A673 (cell line): Measurements from ENCODE around the gene CNTN1. TPM values are rescaled to one million over a fixed set of nuclear protein-coding genes. Genes with fewer than 3 reads are reported as not detected.
A peak's percentile ranks its signal among the peaks of the same experiment; 100 is the strongest.

Source experiments
- BruUV-seq: library from RNA; stranded (reverse); fragments of 400-500 nt; replicated peaks from 2 replicates; lab custom pipeline; 2021; lab: Mats Ljungman, UMichigan
- CTCF ChIA-PET: fragments of 300-600 bp; sonication (Branson Sonifier 250); formaldehyde crosslinking; loops from one replicate; lab custom pipeline; 2022; ENCODE audit warnings: antibody characterized with exemption; lab: Charles Lee
- POLR2A ChIA-PET: fragments of 300-600 bp; sonication (Branson Sonifier 250); formaldehyde crosslinking; loops from one replicate; lab custom pipeline; 2022; ENCODE audit warnings: antibody characterized with exemption; ENCODE audit not compliant: low non-redundant PET; lab: Charles Lee
- DNase-seq: peaks from one replicate; pipeline ENCODE4 v3.0.0-alpha.2; 2015; ENCODE audit warnings: low spot score
- H3K27ac ChIP-seq: fragments of 200-600 bp; sonication (generic); 2 replicates; pipeline ENCODE4 v1.5.1; 2016; ENCODE audit warnings: mixed run types, low read depth, mild to moderate bottlenecking, mixed read lengths, antibody characterized with exemption, low read length; ENCODE audit not compliant: poor library complexity, severe bottlenecking
- H3K27me3 ChIP-seq: fragments of 200-600 bp; sonication (generic); replicated peaks from 2 replicates; pipeline ENCODE4 v1.6.1; 2017; ENCODE audit warnings: mixed run types, low read depth, mild to moderate bottlenecking, mixed read lengths, antibody characterized with exemption, low read length; ENCODE audit not compliant: insufficient read depth, poor library complexity
- H3K36me3 ChIP-seq: fragments of 200-600 bp; sonication (generic); 2 replicates; pipeline ENCODE4 v1.6.1; 2016; ENCODE audit warnings: mixed run types, mild to moderate bottlenecking, mixed read lengths, antibody characterized with exemption, low read length; ENCODE audit not compliant: insufficient read depth, poor library complexity, severe bottlenecking
- H3K4me1 ChIP-seq: fragments of 200-600 bp; sonication (generic); 2 replicates; pipeline ENCODE4 v1.6.1; 2017; ENCODE audit warnings: mixed run types, mild to moderate bottlenecking, mixed read lengths, antibody characterized with exemption, low read length; ENCODE audit not compliant: insufficient read depth, poor library complexity, severe bottlenecking
- H3K4me3 ChIP-seq: fragments of 200-600 bp; sonication (generic); 2 replicates; pipeline ENCODE4 v1.5.1; 2016; ENCODE audit warnings: low read depth, mixed run types, mild to moderate bottlenecking, mixed read lengths, low read length; ENCODE audit not compliant: poor library complexity, severe bottlenecking
- H3K9me3 ChIP-seq: fragments of 200-600 bp; sonication (generic); 2 replicates; pipeline ENCODE4 v1.6.1; 2016; ENCODE audit warnings: mixed run types, low read depth, mild to moderate bottlenecking, mixed read lengths, antibody characterized with exemption, low read length; ENCODE audit not compliant: poor library complexity, severe bottlenecking
- EZH2 ChIP-seq: fragments of 200-600 bp; sonication (generic); IDR thresholded peaks from 2 replicates; pipeline ENCODE4 v1.6.1; 2017; ENCODE audit warnings: borderline replicate concordance, low read depth, mild to moderate bottlenecking, mixed read lengths, antibody characterized with exemption, low read length; ENCODE audit not compliant: poor library complexity, severe bottlenecking
- intact Hi-C: fragments of 100-400 bp; cut with micrococcal nuclease; formaldehyde crosslinking; loops from one replicate; pipeline ENCODE4 v1.10.0; 2022; ENCODE audit not compliant: unreplicated experiment
- total RNA-seq: library from RNA; stranded (reverse); gene quantifications from 2 replicates; pipeline ENCODE4 v1.2.3, GENCODE V29; 2021
- TF ChIP-seq, protein P1 (sequence below): fragments of 300-800, 200-600 bp; sonication (generic); conservative IDR thresholded peaks from 2 replicates; pipeline ENCODE4 v1.5.1; 2017; ENCODE audit warnings: low read depth, mild to moderate bottlenecking, antibody characterized with exemption, low read length, moderate library complexity, mixed read lengths

The CNTN1 gene
- total RNA-seq, 1 experiment from 2014 or later = 0.90 TPM

DNA sequence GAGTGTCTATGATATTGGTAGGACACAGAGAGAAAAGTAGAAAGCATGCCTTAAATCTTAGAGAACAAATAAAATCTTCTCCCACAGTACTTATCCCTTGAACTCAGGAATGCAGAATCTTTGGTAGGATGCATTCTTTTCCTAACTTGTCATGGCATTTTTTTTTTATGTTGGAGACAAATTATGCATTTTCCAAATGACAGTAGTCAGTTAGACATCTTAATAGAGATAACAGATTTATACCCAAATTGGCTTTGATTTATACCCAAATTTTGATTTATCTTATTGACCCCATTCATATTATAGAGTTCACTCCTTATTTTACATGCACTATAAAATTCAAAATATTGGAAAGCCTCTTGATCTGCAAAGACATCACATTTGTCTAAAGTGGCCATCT is 132.9 kb downstream of the CNTN1 start:
- H3K9me3 ChIP-seq = no peaks in the 10 kb centered on the region
- no peaks in the 10 kb centered on the region for H3K27me3 ChIP-seq
- POLR2A ChIA-PET = no interaction called here
- no peak overlapping the region for H3K27ac ChIP-seq
- intact Hi-C loops = no loop called here
- CTCF ChIA-PET = no interaction called here
- H3K36me3 ChIP-seq = no peaks in the 10 kb centered on the region
- peaks cover 13% of the 10 kb centered on the region for H3K4me1 ChIP-seq
- BruUV-seq = no TSS peak
- no peak for DNase-seq
- TF ChIP-seq, protein P1, sequence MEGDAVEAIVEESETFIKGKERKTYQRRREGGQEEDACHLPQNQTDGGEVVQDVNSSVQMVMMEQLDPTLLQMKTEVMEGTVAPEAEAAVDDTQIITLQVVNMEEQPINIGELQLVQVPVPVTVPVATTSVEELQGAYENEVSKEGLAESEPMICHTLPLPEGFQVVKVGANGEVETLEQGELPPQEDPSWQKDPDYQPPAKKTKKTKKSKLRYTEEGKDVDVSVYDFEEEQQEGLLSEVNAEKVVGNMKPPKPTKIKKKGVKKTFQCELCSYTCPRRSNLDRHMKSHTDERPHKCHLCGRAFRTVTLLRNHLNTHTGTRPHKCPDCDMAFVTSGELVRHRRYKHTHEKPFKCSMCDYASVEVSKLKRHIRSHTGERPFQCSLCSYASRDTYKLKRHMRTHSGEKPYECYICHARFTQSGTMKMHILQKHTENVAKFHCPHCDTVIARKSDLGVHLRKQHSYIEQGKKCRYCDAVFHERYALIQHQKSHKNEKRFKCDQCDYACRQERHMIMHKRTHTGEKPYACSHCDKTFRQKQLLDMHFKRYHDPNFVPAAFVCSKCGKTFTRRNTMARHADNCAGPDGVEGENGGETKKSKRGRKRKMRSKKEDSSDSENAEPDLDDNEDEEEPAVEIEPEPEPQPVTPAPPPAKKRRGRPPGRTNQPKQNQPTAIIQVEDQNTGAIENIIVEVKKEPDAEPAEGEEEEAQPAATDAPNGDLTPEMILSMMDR = no peak
- TF ChIP-seq EZH2 = no peak
- H3K4me3 ChIP-seq = no peak overlapping the region

DNA sequence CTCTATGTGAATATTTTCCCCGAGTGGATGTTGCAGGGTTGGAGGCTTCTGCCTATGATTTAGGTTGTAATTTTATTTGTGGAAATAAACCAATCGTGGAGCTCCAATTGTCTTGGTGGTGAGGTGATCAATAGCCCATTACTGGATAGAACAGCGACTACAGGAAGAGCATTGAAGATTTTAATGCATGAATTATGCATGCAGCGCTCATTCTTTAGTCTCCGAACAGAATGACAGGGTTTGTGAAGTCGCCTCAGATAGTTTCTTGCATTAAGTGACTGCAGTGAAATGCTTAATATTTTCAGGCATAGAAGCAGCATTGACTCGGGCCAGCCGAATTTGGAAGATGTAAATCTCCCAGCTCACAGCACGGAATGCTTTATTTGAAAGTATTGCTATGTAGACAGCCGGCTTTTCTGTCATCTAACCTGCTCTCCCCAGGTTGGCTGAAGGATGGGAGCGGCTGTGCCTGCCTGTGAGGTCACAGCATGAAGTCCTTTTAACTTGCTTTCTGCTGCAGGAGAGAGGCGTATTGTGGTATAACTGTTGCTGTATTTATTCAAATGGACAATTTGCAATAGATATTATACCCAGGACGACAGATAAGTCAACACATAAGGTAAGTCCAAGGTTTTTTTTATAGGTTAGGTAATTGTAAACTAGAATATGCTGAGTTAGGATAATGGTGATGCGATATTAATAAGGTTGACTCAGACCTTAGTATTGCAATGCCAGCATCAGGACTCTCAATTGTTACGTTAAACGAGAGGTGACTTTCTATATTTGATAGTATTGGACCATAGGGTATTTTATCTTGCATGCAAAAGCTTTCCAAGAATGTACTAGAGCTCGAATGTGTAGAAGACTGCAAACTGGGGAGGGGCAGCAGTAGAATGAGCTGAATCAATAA is 135.7 kb downstream of the CNTN1 start:
- ChIA-PET CTCF (no interaction called here), POLR2A (no interaction called here)
- intact Hi-C loops = no loop called here
- Histone ChIP-seq H3K4me1 (peaks cover 6% of the 10 kb centered on the region), H3K4me3 (peak overlapping the region; percentile 6), H3K27me3 (no peaks in the 10 kb centered on the region), H3K36me3 (no peaks in the 10 kb centered on the region), H3K27ac (no peak overlapping the region), H3K9me3 (no peaks in the 10 kb centered on the region)
- no TSS peak for BruUV-seq
- TF ChIP-seq, protein P1 = no peak
- no peak for TF ChIP-seq EZH2
- peak; percentile 12 for DNase-seq

DNA sequence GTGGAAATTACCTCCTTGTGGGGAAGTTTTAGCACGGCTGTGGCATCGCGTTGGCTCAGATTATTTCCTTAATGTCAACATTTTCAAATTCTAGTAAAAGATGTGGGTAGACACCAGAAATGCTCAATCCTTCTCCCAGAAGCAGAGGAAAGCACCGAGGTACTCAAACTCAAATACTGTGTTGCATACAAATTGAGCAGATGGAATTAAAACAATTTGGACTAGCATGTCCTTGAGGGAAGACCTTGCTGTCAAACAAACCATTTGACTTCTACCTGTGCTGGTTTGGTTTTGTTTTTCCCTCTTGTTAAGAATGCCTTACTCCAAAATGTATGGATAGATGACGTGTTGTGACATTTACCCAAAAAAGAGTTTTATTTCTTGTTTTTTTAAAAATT is 136.4 kb downstream of the CNTN1 start:
- ChIA-PET CTCF (no interaction called here), POLR2A (no interaction called here)
- BruUV-seq = no TSS peak

More for the DNA sequence above, 136.4 kb downstream of the CNTN1 start:
- intact Hi-C loops = no loop called here
- Histone ChIP-seq H3K27me3 (no peaks in the 10 kb centered on the region), H3K4me3 (no peak overlapping the region), H3K4me1 (peaks cover 6% of the 10 kb centered on the region), H3K27ac (no peak overlapping the region), H3K36me3 (no peaks in the 10 kb centered on the region), H3K9me3 (no peaks in the 10 kb centered on the region)
- no peak for TF ChIP-seq EZH2
- TF ChIP-seq, protein P1 = no peak
- no peak for DNase-seq
